Glutamatergic neuron (in vitro differentiated cells): ENCODE measurements around the gene FNTB. TPM values are rescaled to one million over a fixed set of nuclear protein-coding genes. Genes with fewer than 3 reads are reported as not detected.

ENCODE experiments used
- DNase-seq: peaks from one replicate; pipeline ENCODE4 v3.0.0; 2022
- H3K27ac Mint-ChIP-seq: one replicate; pipeline ENCODE4 v1.8.0; 2020; ENCODE audit warnings: mild to moderate bottlenecking, mixed read lengths, inconsistent platforms; ENCODE audit not compliant: unreplicated experiment
- H3K27me3 Mint-ChIP-seq: one replicate; pipeline ENCODE4 v1.8.0; 2020; ENCODE audit warnings: mild to moderate bottlenecking, moderate library complexity, mixed read lengths, inconsistent platforms; ENCODE audit not compliant: unreplicated experiment
- H3K36me3 Mint-ChIP-seq: one replicate; pipeline ENCODE4 v1.8.0; 2020; ENCODE audit warnings: mild to moderate bottlenecking, mixed read lengths, inconsistent platforms; ENCODE audit not compliant: unreplicated experiment
- H3K4me1 Mint-ChIP-seq: one replicate; pipeline ENCODE4 v1.8.0; 2020; ENCODE audit warnings: mild to moderate bottlenecking, low read depth, mixed read lengths, inconsistent platforms; ENCODE audit not compliant: unreplicated experiment
- H3K4me3 Mint-ChIP-seq: one replicate; pipeline ENCODE4 v1.8.0; 2020; ENCODE audit warnings: mild to moderate bottlenecking, mixed read lengths, inconsistent platforms; ENCODE audit not compliant: unreplicated experiment
- H3K9me3 Mint-ChIP-seq: one replicate; pipeline ENCODE4 v1.8.0; 2020; ENCODE audit warnings: mild to moderate bottlenecking, moderate library complexity, mixed read lengths, inconsistent platforms; ENCODE audit not compliant: unreplicated experiment
- total RNA-seq: library from RNA; stranded (reverse); fragmentation: NEBNext Ultra II Directional; extraction: Animal tissue kit (Norgen Biotek cat#: 25700); gene quantifications from one replicate; pipeline ENCODE4 v1.2.1, GENCODE V29; 2021; ENCODE audit not compliant: unreplicated experiment
- TF ChIP-seq, protein P1 (sequence below): fragments of 200-600 bp; sonication (generic); IDR thresholded peaks from one replicate; pipeline ENCODE4 v1.5.0; 2021; ENCODE audit not compliant: partially characterized antibody, unreplicated experiment

The FNTB gene
- total RNA-seq, 1 donor from 2014 or later: 15.2 TPM

DNA sequence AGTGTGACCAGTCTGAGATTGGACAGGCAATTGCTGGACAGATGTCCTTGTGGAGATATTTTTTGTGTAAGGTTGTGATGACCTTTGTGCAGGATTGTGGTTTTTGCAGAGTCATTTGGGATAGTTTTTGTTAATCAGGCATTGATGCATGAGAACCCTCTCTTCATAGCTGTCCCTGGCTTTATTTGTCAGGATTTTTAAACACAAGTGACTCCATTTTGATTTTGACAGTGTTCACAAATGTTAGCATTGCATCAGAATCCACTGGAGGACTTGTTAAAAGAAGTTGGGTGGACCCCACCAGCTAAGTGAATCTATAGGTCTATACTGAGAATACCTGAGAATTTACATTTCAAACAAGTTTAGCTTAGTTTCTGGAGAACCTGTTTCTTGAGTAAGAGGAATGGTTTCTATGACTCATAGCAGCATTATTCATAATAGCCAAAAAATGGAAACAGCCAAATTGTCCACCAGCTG, 11.8 kb downstream of the FNTB start:
- no peak for DNase-seq
- no peak overlapping the region for H3K27ac Mint-ChIP-seq
- peaks cover 4% of the 10 kb centered on the region for H3K4me1 Mint-ChIP-seq
- peaks cover 3% of the 10 kb centered on the region for H3K9me3 Mint-ChIP-seq
- TF ChIP-seq, protein P1, sequence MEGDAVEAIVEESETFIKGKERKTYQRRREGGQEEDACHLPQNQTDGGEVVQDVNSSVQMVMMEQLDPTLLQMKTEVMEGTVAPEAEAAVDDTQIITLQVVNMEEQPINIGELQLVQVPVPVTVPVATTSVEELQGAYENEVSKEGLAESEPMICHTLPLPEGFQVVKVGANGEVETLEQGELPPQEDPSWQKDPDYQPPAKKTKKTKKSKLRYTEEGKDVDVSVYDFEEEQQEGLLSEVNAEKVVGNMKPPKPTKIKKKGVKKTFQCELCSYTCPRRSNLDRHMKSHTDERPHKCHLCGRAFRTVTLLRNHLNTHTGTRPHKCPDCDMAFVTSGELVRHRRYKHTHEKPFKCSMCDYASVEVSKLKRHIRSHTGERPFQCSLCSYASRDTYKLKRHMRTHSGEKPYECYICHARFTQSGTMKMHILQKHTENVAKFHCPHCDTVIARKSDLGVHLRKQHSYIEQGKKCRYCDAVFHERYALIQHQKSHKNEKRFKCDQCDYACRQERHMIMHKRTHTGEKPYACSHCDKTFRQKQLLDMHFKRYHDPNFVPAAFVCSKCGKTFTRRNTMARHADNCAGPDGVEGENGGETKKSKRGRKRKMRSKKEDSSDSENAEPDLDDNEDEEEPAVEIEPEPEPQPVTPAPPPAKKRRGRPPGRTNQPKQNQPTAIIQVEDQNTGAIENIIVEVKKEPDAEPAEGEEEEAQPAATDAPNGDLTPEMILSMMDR: no peak
- no peaks in the 10 kb centered on the region for H3K36me3 Mint-ChIP-seq
- H3K27me3 Mint-ChIP-seq: no peaks in the 10 kb centered on the region
- no peak overlapping the region for H3K4me3 Mint-ChIP-seq

DNA sequence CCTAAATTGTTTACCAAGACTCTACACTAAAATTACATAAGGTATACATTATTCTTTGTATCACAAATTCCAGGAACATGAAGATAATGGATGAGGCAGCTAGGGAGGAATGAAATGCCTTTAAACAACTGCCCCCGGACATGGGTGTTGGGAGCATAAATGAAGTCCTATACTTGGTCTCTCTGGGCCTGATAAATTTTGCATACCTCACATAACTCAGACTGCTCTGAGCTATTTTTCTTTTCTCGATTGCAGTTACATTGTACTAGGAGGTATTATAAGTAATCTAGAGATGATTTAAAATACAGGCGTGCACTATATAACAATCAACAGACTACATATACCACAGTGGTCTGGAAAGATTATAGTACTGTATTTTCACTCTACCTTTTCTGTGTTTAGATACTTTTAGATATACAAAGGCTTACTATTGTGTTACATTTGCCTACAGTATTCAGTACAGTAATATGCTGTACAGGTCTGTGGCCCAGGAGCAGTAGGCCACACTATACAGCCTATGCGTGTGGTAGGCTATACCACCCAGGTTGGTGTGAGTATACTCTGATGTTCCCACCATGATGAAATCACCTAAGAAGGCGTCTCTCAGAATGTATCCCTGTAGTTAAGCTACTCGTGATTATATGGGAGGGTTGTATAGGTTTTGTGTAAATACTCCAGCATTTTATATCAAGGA, 14.3 kb downstream of the FNTB start:
- DNase-seq: no peak
- H3K27ac Mint-ChIP-seq: no peak overlapping the region
- peaks cover 11% of the 10 kb centered on the region for H3K4me1 Mint-ChIP-seq
- H3K4me3 Mint-ChIP-seq: no peak overlapping the region
- H3K9me3 Mint-ChIP-seq: peaks cover 5% of the 10 kb centered on the region
- TF ChIP-seq, protein P1: no peak
- H3K36me3 Mint-ChIP-seq: no peaks in the 10 kb centered on the region
- no peaks in the 10 kb centered on the region for H3K27me3 Mint-ChIP-seq

DNA sequence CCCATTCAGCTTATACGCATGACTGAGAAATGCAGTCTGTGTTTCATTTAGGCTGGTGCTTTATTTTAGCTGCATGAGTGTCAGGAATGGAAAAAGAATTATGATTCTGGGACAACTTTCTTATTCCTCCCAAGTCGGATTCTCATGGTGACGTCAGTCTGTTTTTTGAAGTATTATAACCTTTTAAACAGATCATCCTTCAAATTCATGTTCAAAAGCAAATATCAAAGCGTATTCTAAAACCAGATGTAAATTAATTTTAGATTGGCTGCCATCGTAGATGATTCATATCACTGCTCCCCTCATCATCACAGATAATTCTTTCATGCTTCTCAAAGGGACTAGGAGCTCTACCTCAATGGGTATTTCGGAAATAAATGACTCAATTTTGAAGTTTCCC, 15.0 kb downstream of the FNTB start:
- no peak for DNase-seq
- H3K4me1 Mint-ChIP-seq: peaks cover 14% of the 10 kb centered on the region
- H3K36me3 Mint-ChIP-seq: no peaks in the 10 kb centered on the region
- H3K27ac Mint-ChIP-seq: no peak overlapping the region
- TF ChIP-seq, protein P1: no peak
- no peak overlapping the region for H3K4me3 Mint-ChIP-seq
- H3K27me3 Mint-ChIP-seq: no peaks in the 10 kb centered on the region
- H3K9me3 Mint-ChIP-seq: peaks cover 5% of the 10 kb centered on the region

DNA sequence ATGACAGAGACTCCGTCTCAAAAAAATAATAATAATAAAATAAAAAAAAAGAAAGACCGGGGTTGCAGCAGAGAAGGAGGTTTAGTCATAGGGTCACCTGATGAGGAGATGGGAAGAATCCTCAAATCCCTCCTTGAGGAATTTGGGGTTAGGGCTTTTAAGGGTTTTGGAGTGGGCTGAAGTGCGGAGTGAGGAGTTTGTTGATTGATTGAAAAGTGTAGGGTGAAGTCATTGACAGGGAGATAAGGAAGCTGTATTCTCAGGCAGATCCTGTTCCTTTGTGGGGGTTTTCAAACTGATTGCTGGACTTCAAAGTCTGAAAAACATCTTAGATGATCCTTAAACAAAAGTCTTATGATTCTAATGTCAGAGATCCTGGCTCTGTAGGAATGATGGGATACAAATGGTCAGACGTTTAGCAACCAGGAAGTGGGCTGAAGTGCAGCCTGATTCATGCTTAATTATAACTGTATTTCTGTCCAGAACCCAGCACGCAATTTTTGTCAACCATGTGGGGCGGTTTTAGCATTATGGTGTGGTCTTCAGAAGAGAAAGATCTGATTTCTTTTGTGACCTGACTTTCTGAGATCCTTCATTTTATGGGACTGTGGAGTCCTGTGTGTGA, 16.0 kb downstream of the FNTB start:
- TF ChIP-seq, protein P1: no peak
- Mint-ChIP-seq H3K9me3 (peaks cover 5% of the 10 kb centered on the region), H3K27me3 (no peaks in the 10 kb centered on the region), H3K36me3 (no peaks in the 10 kb centered on the region), H3K4me1 (peaks cover 14% of the 10 kb centered on the region), H3K27ac (no peak overlapping the region), H3K4me3 (no peak overlapping the region)
- DNase-seq: no peak

DNA sequence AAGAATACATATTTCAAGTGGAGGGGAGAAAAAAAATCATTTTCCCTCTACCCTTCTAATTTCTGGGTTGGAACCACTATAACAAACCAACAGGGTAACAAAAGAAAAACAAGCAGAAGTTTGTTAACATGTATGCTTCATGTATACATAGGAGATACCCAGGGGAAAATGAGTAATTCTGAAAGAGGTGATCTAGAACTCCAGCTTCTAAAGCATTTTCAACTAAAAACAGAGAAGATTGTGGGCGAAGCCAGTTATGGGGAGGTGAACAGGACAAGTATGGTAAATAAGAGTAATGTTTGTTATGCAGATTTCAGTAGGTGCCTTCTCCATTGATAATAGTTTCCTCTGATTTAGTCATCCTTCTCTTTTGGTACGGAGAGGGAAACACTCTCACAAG, 16.7 kb downstream of the FNTB start:
- Mint-ChIP-seq H3K4me3 (no peak overlapping the region), H3K9me3 (peaks cover 5% of the 10 kb centered on the region), H3K36me3 (no peaks in the 10 kb centered on the region), H3K27ac (no peak overlapping the region), H3K4me1 (peaks cover 14% of the 10 kb centered on the region), H3K27me3 (no peaks in the 10 kb centered on the region)
- no peak for DNase-seq
- TF ChIP-seq, protein P1: no peak
